Dedifferentiated amniotic fluid mesenchymal stem cell (primary cell): ENCODE data around the gene KLK15.

Source experiments
- DNase-seq: peaks from one replicate; pipeline ENCODE4 v3.0.0-alpha.2; 2016; ENCODE audit errors: extremely low spot score

Gene KLK15

DNA sequence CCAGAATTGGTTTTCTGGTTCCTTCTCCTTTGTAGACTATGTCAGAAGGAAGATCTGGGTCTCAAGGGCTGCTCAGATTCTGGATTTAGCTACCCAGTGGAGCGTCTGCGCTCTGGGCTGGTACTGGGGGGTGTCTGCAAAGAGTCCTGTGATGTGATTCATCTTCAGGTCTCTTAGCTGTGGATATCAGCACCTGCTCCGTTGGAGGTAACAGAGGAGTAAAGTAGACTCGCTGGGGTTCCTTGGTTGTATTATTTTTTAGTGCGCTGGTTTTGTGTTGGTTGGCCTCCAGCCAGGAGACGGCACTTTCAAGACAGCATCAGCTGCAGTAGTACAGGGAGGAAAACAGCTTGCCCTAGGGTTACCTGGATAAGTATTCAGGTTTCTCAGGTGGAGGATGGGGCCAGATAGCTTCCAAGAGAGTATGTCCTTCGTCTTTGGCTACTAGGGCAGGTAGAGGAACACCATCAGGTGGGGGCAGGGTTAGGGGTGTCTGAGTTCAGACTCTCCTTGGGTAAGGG is 10.4 kb upstream of the KLK15 start:
- no peak for DNase-seq

- no peak for DNase-seq
Measured at GRCh38 chr19:50843205-50843604, 9.8 kb upstream of the KLK15 start.

DNA sequence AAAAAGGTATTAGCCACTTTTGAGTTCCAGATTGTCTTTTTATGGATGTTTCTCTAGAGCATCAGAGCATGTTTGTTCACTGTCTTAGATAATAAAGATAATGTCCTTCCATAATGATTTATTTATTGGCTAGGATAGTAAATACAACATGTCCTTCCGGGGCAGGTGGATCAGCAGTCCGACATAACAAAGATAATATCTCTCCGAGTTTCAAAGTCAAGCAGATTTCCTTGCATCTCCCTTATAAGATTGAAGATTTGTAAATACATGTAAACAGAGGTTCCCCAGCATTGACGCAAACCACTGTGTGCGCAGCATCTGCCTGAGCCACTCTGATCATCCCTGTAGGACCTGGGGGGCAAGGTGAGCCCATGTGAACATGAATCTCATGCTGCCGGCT is 8.8 kb upstream of the KLK15 start:
- no peak for DNase-seq

DNA sequence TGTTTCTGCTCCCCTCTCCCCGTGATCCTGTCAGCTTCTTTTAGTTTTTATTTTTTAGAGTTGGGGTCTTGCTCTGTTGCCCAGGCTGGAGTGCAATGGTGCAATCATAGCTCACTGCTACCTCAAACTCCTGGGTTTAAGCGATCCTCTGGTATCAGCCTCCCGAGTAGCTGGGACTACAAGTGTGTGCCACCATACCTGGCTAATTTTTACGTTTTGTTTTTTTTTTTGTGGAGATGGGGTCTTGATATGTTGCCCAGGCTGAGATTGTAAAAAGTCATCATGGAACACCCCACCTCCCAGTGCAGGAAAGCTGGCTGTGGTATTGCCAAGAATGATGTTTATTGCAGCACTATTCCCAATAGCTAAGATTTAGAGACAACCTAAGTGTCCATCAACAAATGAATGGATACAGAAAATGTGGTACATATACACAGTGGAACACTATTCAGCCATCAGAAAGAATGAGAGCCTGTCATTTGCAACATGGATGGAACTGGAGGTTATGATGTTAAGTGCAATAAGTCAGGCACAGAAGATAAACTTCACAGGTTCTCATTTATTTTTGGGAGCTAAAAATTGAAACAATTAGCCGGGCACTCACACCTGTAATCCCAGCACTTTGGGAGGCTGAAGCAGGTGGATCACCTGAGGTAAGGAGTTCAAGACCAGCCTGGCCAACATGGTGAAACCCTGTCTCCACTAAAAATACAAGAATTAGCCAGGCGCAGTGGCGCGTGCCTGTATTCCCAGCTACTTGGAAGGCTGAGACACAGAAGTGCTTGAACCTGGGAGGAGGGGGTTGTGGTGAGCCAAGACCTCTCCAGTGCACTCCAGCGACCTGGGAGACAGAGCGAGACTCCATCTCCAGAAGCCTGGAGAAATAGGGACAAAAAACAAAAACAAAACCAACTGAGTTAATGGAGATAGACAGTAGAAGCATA is 6.6 kb upstream of the KLK15 start:
- no peak for DNase-seq

DNA sequence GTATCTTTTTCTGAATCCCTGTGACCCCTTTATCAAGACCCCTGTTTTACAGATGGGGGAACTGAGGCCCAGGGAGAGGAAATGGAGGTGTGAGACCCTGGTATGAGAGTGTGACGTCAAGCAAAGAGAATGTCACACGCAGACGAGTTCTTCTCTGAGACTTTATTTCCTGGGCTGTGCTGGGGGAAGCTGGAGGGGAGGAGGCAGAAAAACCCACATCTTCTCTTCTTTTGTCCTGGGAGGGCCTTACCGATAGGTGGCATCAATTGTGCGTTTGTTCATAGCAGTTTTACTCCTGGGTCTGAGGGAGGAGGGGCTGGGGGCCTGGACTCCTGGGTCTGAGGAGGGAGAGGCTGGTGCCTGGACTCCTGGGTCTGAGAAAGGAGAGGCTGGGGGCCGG is 4.9 kb upstream of the KLK15 start:
- DNase-seq, result no peak

DNA sequence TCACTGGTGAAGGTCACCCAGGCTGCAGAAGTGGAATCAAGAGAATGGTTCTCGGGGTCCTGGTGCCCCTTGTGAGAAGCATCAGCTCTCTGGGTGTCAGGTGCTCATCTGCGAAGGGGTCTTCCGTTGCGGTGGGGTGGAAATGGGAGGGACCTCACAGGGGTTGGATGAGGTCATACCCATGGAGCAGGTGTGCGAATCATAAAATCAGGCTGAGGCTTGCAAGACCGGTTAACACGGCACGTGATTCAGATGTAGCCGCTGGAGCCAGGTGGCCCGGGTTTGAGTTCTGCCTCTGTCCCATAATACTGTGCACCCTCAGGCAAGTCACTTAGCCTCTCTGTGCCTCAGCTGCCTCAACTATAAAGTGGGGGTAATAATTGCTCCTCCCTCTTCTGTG is 3.9 kb upstream of the KLK15 start:
- no peak for DNase-seq

DNA sequence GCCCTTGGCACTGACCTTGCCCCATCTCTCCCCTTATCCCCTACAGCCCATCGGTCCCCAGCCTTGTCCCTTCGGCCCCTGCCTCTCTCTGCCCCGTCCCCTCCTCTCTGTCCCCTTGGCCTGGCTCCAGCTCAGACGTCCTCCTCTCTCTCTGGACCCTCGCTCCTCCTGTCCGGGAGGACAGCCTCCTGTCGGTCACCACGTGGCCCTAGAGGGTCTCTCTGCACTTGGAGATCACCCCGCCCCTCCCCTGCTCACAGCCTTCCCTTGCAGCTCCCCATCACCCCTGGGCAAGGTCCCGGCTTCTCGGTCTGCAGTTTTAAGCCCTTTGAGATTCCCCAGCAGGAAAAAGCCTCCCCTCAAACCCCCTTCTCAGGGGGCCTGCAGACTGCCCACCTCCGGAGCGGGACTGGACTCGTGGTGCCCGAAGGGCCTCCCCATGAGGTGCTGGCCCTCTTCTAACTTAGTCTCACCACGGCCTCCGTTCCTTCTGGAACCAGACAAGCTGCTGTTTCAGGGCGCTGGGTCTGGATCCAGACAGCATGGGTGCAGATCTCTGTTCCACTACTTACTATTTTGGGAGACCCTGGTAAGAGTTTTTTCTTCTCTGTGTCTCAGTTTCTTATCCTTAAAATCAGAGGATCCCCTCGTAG is 3.3 kb upstream of the KLK15 start:
- no peak for DNase-seq

DNA sequence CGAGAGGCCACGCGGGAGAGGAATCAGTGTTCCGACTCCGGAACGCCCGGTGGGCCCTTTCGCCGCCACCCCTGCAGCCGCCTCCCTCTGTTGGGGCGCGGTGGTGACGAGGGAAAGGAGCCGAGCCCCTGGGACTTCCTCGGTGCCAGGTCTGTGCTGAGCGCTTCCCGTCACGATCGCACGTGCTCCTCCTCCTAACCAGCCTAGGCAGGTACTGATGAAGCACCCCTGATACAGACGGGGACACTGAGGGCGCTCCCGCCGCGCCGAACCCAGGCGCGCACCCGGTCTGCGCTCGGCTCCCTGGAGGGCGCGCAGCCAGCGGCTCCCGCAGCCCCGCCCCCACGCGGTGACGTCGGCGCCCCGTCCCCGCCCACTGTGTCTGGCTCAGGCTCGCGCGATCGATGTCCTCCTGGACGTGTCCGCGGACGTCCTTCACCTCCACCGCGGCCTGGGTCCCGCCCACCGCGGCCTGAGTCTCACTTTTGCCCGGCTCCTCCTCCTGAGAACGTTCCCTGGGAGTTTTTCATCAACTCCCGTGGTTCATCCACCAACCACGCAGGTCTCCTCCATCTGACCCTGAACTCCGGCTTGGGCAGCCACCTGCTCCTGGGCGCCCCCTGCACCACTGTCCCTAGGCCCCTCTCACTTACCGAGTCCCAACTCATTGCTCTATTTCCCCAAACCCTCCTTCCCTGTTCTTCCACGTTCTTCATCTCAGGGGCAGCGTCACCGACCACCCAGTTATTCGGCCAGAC is 2.6 kb upstream of the KLK15 start:
- DNase-seq, result no peak

DNA sequence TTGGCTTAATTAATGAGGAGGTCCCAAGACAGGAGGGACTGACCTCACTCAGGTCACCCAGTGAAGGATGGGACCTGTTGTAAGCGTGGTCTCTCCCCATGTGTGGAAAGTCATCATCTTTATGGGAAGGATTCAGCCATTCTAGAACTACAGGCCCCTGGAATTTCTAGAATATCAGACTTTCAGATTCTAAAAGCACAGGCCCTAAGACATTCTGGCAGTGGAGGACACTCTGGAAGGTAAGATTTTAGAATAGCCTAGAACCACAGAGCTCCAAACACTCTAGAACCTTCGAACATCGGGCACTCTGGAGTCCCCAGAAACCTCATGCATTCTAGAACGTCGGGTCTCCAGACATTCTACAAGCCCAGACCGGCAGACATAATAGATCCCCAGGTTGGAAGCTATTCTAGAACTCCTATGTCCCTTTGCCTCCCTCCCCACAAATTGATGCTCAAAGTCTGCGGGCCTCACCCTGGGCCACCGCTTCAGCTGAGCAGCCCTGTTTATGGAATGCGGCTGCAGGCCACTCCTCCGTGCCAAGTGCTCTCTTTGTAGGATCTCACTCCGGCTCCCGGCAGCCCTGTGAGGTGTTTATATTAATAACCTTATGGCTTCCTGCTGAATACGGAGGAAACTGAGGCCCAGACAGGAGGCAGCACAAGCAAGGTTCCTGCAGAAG is 1.9 kb upstream of the KLK15 start:
- DNase-seq, result peak; percentile 11

DNA sequence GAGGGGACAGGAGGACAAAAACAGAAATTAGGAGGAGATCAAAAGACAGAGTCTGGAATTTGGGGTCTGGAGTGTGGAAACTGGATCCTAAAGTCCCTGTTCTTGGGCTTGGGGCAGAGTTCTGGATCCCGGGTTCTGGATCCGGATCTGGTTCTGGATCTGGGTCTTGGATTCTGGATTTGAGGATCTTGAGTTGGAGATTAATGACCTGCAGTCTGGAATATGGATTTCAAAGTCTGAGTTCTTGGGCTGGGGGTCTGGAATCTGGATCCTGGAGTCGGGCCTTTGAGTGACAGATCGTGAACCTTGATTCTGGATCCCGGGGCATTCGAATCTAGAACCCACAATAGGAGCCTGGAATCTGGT is 411 bp upstream of the KLK15 start:
- DNase-seq, result peak; percentile 9

DNA sequence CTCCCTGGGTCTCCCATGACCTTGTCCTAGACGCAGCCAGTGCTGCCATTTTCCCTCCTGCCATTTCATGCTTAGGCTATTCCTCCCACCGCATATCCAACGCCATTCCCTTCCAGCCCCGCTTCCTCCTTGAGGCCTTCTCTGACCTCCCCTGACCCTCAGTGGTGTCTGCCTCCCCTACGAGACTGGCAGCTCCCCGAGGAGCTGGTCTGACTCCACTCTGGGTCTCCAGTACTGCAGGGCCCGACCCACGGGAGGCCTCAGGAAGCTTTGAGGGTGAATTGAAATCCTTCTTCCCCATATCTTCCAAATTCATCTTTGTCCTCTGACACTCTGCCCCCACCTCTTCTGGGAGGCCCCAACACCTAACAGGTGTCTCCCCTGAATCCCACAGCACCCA is 708 bp downstream of the KLK15 start:
- peak; percentile 7 for DNase-seq

DNA sequence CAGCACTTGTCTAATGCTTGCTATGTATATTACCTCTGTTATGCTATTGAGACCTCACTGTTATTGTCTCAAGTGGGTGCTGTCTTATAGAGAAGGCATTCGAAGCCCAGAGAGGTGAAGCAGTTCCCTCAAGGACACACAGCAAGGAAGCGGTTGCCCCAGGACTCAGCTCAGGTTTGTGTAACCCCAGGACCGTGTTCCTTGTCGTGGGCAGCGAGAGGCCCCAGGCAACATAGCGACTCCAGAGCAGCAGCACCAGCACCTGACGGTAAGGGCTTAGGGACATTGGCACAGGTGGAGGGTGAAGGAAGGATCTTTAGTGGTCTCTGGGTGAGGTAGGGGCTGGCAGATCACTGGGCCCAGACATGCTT is 2.4 kb downstream of the KLK15 start:
- DNase-seq, result peak; percentile 4

GRCh38 chr19:50830266-50831025 is 2.9 kb downstream of the KLK15 start:
- DNase-seq, result peak; percentile 12

GRCh38 chr19:50829801-50830200 is 3.6 kb downstream of the KLK15 start:
- DNase-seq, result no peak

DNA sequence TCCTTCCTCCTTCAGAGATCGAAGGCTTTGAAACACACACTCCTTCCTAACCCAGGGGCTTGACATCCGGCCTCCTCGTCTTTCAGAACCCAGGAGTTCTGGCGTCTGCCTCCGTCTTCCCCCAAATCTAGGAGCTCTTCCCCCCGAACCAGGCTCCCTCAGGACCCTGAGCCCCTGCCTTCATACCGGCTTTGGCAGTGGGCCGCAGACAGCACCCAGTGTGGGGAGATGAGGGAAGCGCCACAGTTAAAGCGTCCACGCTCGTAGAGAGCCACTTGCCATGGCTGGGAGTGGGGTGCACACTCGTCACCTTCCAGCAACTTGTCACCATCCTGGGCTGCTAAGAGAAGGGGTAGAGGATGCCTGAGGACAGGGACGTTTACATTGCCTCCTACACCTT is 5.9 kb downstream of the KLK15 start:
- no peak for DNase-seq

GRCh38 chr19:50826492-50827240 is 6.7 kb downstream of the KLK15 start:
- DNase-seq, result peak; percentile 13

DNA sequence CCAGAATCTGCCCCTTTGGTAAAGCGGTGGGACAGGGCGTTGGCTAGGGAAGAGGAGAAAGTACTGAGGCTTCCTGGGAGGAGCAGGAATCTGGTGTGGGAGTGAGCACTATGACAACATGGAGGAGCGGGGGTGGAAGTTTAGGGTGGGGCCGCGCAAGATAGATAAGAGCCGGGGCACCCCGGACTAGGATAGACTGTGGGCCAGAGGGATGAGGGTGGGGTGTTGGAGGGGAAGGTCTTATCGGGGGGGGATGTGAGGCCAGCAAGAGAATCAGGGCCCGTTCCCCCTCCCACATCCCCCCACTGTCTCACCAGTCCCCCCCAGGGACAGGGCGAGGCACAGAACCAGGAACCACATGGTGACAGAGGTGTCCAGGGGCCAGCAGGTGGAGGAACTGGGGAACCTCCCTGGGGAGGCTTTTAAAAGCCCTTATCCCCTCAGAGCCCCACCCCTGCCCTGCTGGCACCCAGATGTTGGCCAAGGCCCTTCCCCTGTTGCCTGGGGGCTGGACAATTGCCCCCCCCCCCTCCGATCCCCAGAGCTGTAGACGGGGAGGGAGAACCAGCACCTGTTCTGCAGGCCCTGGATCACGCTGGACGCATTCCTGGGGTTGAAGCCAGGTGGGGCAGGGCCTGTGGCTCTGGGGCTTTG is 9.9 kb downstream of the KLK15 start, which contains the start of gene KLK1:
Gene KLK1, minus strand, starts transcription at position 399 of the 654 bp plus-strand sequence. Its CDS starts 39 bp downstream, at position 360.
- peak; percentile 11 for DNase-seq

GRCh38 chr19:50822661-50823208 is 10.6 kb downstream of the KLK15 start:
- DNase-seq, result peak; percentile 6

DNA sequence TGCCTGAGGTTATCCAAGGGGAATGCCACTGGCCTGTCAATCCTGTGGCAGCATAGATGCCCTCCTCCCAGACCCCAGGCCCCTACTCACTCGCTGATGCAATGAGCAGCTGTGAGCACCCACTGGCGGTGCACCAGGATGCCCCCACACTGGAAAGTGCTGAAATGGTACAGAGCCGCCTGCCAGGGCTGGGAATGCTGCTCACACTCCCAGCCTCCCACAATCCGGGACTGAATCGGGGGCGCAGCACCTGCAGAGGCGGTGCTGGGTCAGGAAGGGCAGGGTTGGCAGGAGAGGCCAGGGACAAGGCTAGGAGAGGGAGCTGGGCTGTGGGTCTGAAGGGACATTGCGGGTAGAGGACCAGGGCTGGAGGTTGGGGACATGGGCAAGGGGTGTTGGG is 11.8 kb downstream of the KLK15 start:
- DNase-seq, result no peak
